Hematopoietic multipotent progenitor cell treated with erythropoietin and hydrocortisone succinate and interleukin-3 and kit ligand, for 17 days (in vitro differentiated cells): ENCODE data around the gene MRPL22.
"Not testable (repeated sequence)": the region's sequence is repeated elsewhere in the genome, so short reads cannot be mapped to it uniquely, and the experiment has no call there.

ENCODE experiments used
- DNase-seq: peaks from one replicate; pipeline ENCODE4 v3.0.0-alpha.2; 2015; ENCODE audit warnings: low spot score

The MRPL22 gene

DNA sequence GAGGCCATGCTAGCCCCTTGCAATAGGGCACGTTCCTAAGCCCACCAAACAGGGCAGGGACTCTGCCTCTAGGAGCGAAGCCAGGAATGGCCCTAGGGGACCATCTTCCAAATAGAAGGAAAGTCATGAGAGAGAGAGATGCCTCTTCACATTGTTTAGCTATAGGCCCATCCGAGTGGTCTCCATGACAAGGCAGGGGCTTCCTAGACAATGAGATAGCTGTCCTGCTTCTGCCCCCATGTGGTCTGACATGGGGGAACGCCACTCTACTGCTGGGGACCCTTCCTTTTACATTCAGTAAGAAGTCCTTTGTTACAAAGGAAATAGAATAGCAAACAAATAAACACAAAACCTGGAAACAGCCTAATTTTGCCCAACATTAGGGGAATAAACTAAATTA is 54.8 kb downstream of the MRPL22 start:
- DNase-seq = no peak

DNA sequence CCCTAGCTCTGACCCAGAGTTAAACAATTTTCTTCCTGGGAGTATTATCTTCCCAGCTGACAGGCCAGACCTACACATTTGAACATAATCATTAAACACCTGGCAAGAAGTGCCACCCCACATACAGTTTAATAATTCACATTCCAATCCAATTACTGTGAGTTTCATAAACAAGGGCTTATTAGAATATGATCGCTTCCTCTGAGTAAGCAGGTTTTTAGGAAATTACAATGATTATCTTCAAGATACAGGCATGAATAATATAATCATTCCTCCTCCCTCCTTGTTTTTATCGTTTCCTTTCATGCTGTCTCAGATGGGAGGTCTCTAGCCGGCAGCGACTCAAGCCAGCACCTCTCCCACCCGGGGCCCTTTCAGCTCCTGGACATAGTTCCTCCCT is 56.9 kb downstream of the MRPL22 start:
- no peak for DNase-seq

DNA sequence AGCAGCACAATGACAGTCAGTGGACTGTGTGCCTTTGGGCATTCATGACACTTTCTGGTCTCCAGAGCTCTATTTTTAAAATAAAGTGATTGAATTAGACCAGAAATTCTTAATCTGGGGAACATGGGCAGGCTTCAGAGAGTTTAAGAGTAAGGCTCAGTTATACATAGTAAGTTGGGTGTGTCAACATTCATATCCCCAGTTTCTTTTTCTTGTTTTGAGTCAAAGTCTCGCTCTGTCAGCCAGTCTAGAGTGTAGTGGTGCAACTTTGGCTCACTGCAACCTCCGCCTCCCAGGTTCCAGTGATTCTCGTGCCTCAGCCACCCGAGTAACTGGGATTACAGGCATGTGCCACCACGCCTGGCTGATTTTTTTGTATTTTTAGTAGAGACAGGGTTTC is 59.0 kb downstream of the MRPL22 start:
- DNase-seq = no peak

DNA sequence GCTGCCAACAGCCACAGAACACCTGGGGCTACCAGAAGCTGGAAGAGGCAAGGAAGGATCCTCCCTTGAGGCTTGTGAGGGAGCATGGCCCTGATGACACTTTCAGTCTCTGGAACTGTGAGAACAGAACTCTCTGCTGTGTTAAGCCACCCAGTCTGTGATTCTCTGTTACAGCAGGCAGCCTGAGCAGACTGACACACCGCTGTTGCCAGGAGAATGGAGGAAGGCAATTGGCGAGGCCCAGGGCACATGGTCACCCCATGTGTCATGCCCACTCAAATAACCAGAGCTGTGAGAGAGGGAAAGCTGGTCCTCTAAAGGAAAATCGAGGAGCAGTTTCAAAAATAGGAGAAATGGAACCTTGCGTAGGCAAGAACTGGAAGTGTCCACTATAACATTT is 60.6 kb downstream of the MRPL22 start:
- DNase-seq = no peak

- DNase-seq = not testable (repeated sequence)
Observed at GRCh38 chr5:155002722-155003121, 61.8 kb downstream of the MRPL22 start.

DNA sequence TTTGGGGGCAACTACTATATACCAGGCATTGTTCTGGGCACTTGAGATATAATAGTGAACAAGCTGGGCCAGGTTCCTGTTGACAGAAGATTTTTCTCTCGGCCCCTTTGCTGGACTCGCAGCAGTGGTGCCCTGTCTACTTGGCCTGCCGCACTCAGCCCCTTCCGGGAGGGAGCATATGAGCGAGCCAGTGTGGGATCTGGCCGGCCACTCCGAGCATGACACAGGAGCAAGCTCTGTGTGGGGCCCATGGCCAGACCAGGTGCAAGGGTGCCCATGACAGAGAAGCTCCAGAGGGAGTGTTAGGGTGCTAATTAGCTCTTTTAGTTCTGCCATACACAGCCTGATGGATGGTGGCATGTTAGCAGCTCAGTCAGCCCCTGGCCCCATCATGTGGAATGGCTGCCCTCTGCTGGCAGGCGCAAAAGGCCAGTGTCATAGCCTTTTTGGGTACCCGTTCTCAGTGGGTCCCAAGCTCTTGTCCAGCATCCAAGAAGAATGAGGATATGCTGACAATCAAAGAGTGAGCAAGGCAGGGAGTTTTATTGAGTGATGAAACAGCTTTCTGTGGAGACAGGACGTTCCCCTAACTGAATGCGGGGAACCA is 63.4 kb downstream of the MRPL22 start:
- DNase-seq = peak; percentile 59

- DNase-seq = not testable (repeated sequence)
Observed at GRCh38 chr5:155006265-155006664, 65.4 kb downstream of the MRPL22 start.

- DNase-seq = no peak
Observed at GRCh38 chr5:155008669-155009068, 67.8 kb downstream of the MRPL22 start.

DNA sequence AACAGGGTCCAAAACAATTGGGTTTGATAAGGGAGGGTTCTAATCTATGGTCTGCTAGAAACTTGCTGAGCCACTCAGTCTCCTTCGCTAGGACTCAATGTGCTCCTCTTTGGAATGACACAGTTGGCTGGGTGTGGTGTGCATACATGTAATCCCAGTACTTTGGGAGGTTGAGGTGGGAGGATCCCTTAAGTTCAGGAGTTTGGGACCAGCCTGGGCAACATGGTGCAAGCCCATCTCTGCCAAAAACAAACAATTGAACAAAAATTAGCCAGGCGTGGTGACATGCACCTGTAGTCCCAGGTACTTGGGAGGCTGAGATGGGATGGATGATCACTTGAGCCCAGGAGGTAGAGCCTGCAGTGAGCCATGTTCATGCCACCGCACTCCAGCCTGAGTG is 70.0 kb downstream of the MRPL22 start:
- DNase-seq = no peak

- no peak for DNase-seq
Observed at GRCh38 chr5:155013526-155013925, 72.7 kb downstream of the MRPL22 start, which contains the start of gene KIF4B. TSS of gene KIF4B (plus strand) at chr5:155013755. CDS start at chr5:155013860, 105 bp downstream.

- DNase-seq = no peak
Observed at GRCh38 chr5:155015239-155015638, 74.4 kb downstream of the MRPL22 start.

- no peak for DNase-seq
Observed at GRCh38 chr5:155017610-155018009, 76.7 kb downstream of the MRPL22 start.
